ENCODE results near the gene CDC42BPB.

CDC42BPB gene

GRCh38 chr14:102941419-102942011, 115.8 kb downstream of the CDC42BPB start:
- intact Hi-C loops (cut with DNase I; ENCODE audit: low total_unique reads) = no loop called here
- Histone ChIP-seq H3K36me3 (peaks cover 88 to 100% (median 95%) of the 10 kb centered on the region in 3 donors), H3K4me1 (no peaks in the 10 kb centered on the region), H3K9me3 (no peaks in the 10 kb centered on the region), H3K27ac (no peak overlapping the region), H3K4me3 (no peak overlapping the region), H3K27me3 (no peaks in the 10 kb centered on the region)
- no peak for TF ChIP-seq CTCF (IDR thresholded peaks at IDR 0.05)
- no peak for DNase-seq

- Histone ChIP-seq H3K4me1 (no peaks in the 10 kb centered on the region), H3K27me3 (no peaks in the 10 kb centered on the region), H3K27ac (no peak overlapping the region), H3K9me3 (no peaks in the 10 kb centered on the region), H3K36me3 (peaks cover 87 to 100% (median 95%) of the 10 kb centered on the region in 3 donors), H3K4me3 (no peak overlapping the region)
- intact Hi-C loops (cut with DNase I; ENCODE audit: low total_unique reads) = no loop called here
- no peak for TF ChIP-seq CTCF (IDR thresholded peaks at IDR 0.05)
- no peak for DNase-seq
Observed at GRCh38 chr14:102940729-102941362, 116.5 kb downstream of the CDC42BPB start.

GRCh38 chr14:102939820-102940561, 117.4 kb downstream of the CDC42BPB start:
- Histone ChIP-seq H3K4me3 (no peak overlapping the region), H3K27ac (no peak overlapping the region), H3K9me3 (no peaks in the 10 kb centered on the region), H3K4me1 (no peaks in the 10 kb centered on the region), H3K27me3 (no peaks in the 10 kb centered on the region), H3K36me3 (peaks cover 80 to 100% (median 87%) of the 10 kb centered on the region in 3 donors)
- DNase-seq = no peak
- intact Hi-C loops (cut with DNase I; ENCODE audit: low total_unique reads) = no loop called here
- TF ChIP-seq CTCF (IDR thresholded peaks at IDR 0.05) = no peak

- Histone ChIP-seq H3K27ac (no peak overlapping the region), H3K4me1 (no peaks in the 10 kb centered on the region), H3K27me3 (no peaks in the 10 kb centered on the region), H3K4me3 (no peak overlapping the region), H3K36me3 (peaks cover 76 to 100% (median 83%) of the 10 kb centered on the region in 3 donors), H3K9me3 (no peaks in the 10 kb centered on the region)
- no peak for DNase-seq
- no peak for TF ChIP-seq CTCF (IDR thresholded peaks at IDR 0.05)
- intact Hi-C loops (cut with DNase I; ENCODE audit: low total_unique reads) = no loop called here
Observed at GRCh38 chr14:102939329-102939728, 118.0 kb downstream of the CDC42BPB start.

- Histone ChIP-seq H3K4me3 (no peak overlapping the region), H3K36me3 (peaks cover 76 to 100% (median 83%) of the 10 kb centered on the region in 3 donors), H3K9me3 (no peaks in the 10 kb centered on the region), H3K27ac (no peak overlapping the region), H3K27me3 (no peaks in the 10 kb centered on the region), H3K4me1 (no peaks in the 10 kb centered on the region)
- TF ChIP-seq CTCF (IDR thresholded peaks at IDR 0.05) = no peak
- intact Hi-C loops (cut with DNase I; ENCODE audit: low total_unique reads) = no loop called here
- no peak for DNase-seq
Observed at GRCh38 chr14:102938191-102938590, 119.2 kb downstream of the CDC42BPB start.
